SK-N-MC (cell line): ENCODE data around the gene MYBBP1A.

Source experiments
- DNase-seq: peaks from one replicate; pipeline ENCODE4 v3.0.0-alpha.2; 2011; ENCODE audit warnings: low read depth, low spot score
- H3K27ac ChIP-seq: fragments of 200-600 bp; sonication (generic); 2 replicates; pipeline ENCODE4 v1.5.1; 2016; ENCODE audit warnings: mixed run types
- H3K36me3 ChIP-seq: fragments of 200-600 bp; sonication (generic); 2 replicates; pipeline ENCODE4 v1.6.1; 2017; ENCODE audit warnings: antibody characterized with exemption, low read length, mixed read lengths; ENCODE audit not compliant: insufficient read depth
- H3K4me3 ChIP-seq: fragments of 200-600 bp; sonication (generic); 2 replicates; pipeline ENCODE4 v1.5.1; 2016
- H3K9ac ChIP-seq: fragments of 200-600 bp; sonication (generic); 2 replicates; pipeline ENCODE4 v1.8.0; 2017; ENCODE audit warnings: mixed run types, mixed read lengths; ENCODE audit not compliant: insufficient read length
- H3K9me3 ChIP-seq: fragments of 200-600 bp; sonication (generic); 2 replicates; pipeline ENCODE4 v1.6.1; 2017; ENCODE audit warnings: low read depth, mild to moderate bottlenecking, antibody characterized with exemption, low read length, moderate library complexity, mixed read lengths
- EZH2 ChIP-seq: fragments of 200-600 bp; sonication (generic); IDR thresholded peaks from one replicate; pipeline ENCODE4 v1.6.1; 2017; ENCODE audit warnings: antibody characterized with exemption
- FOXP2 ChIP-seq: optimal IDR thresholded peaks from 2 replicates; pipeline ENCODE3; 2011; ENCODE audit warnings: mild to moderate bottlenecking, moderate library complexity; ENCODE audit not compliant: insufficient read depth; ENCODE audit errors: extremely low read length, control extremely low read depth
- POLR2AphosphoS5 ChIP-seq: IDR thresholded peaks from 2 replicates; pipeline ENCODE4 v1.6.1; 2012; ENCODE audit warnings: mild to moderate bottlenecking, low read depth, low read length, borderline replicate concordance

The MYBBP1A gene

GRCh38 chr17:4525691-4526397, 29.3 kb downstream of the MYBBP1A start:
- H3K9ac ChIP-seq: no peak overlapping the region
- TF ChIP-seq POLR2AphosphoS5: no peak
- no peak for TF ChIP-seq FOXP2
- TF ChIP-seq EZH2: no peak
- no peak for DNase-seq
- H3K4me3 ChIP-seq: no peak overlapping the region
- H3K27ac ChIP-seq: no peak overlapping the region
- no peaks in the 10 kb centered on the region for H3K36me3 ChIP-seq
- no peaks in the 10 kb centered on the region for H3K9me3 ChIP-seq

GRCh38 chr17:4523946-4524345, 31.2 kb downstream of the MYBBP1A start:
- no peaks in the 10 kb centered on the region for H3K9me3 ChIP-seq
- no peak for TF ChIP-seq POLR2AphosphoS5
- TF ChIP-seq EZH2: no peak
- no peak for TF ChIP-seq FOXP2
- DNase-seq: no peak
- no peak overlapping the region for H3K9ac ChIP-seq
- no peaks in the 10 kb centered on the region for H3K36me3 ChIP-seq
- H3K27ac ChIP-seq: no peak overlapping the region
- no peak overlapping the region for H3K4me3 ChIP-seq

- Histone ChIP-seq H3K27ac (no peak overlapping the region), H3K9me3 (no peaks in the 10 kb centered on the region), H3K4me3 (no peak overlapping the region), H3K36me3 (no peaks in the 10 kb centered on the region), H3K9ac (no peak overlapping the region)
- DNase-seq: no peak
- TF ChIP-seq POLR2AphosphoS5: no peak
- TF ChIP-seq EZH2: no peak
- no peak for TF ChIP-seq FOXP2
These were observed 32.5 kb downstream of the MYBBP1A start for GRCh38 chr17:4522661-4523060.

- Histone ChIP-seq H3K4me3 (no peak overlapping the region), H3K36me3 (no peaks in the 10 kb centered on the region), H3K27ac (no peak overlapping the region), H3K9me3 (no peaks in the 10 kb centered on the region), H3K9ac (no peak overlapping the region)
- DNase-seq: no peak
- no peak for TF ChIP-seq FOXP2
- no peak for TF ChIP-seq EZH2
- TF ChIP-seq POLR2AphosphoS5: no peak
These were observed 34.1 kb downstream of the MYBBP1A start for GRCh38 chr17:4520894-4521600.

- Histone ChIP-seq H3K4me3 (no peak overlapping the region), H3K9me3 (no peaks in the 10 kb centered on the region), H3K9ac (no peak overlapping the region), H3K36me3 (no peaks in the 10 kb centered on the region), H3K27ac (no peak overlapping the region)
- no peak for DNase-seq
- TF ChIP-seq EZH2: no peak
- no peak for TF ChIP-seq FOXP2
- TF ChIP-seq POLR2AphosphoS5: no peak
These were observed 34.9 kb downstream of the MYBBP1A start for GRCh38 chr17:4520060-4520893.

- H3K9ac ChIP-seq: no peak overlapping the region
- DNase-seq: no peak
- H3K9me3 ChIP-seq: no peaks in the 10 kb centered on the region
- no peak overlapping the region for H3K27ac ChIP-seq
- no peak overlapping the region for H3K4me3 ChIP-seq
- H3K36me3 ChIP-seq: no peaks in the 10 kb centered on the region
- TF ChIP-seq POLR2AphosphoS5 (no peak), EZH2 (no peak), FOXP2 (no peak)
These were observed 35.8 kb downstream of the MYBBP1A start for GRCh38 chr17:4519361-4519788.

GRCh38 chr17:4518901-4519300, 36.3 kb downstream of the MYBBP1A start:
- Histone ChIP-seq H3K9me3 (no peaks in the 10 kb centered on the region), H3K27ac (no peak overlapping the region), H3K36me3 (no peaks in the 10 kb centered on the region), H3K4me3 (no peak overlapping the region), H3K9ac (no peak overlapping the region)
- DNase-seq: no peak
- TF ChIP-seq EZH2 (no peak), FOXP2 (no peak), POLR2AphosphoS5 (no peak)

- Histone ChIP-seq H3K36me3 (no peaks in the 10 kb centered on the region), H3K9ac (no peak overlapping the region), H3K4me3 (no peak overlapping the region), H3K9me3 (no peaks in the 10 kb centered on the region), H3K27ac (no peak overlapping the region)
- TF ChIP-seq FOXP2: no peak
- no peak for TF ChIP-seq EZH2
- TF ChIP-seq POLR2AphosphoS5: no peak
- DNase-seq: no peak
These were observed 38.4 kb downstream of the MYBBP1A start for GRCh38 chr17:4516735-4517134.
